ENCODE results near the gene SERPINA10.

SERPINA10 gene

GRCh38 chr14:94244182-94244581 lies 48.9 kb downstream of the SERPINA10 start:
- FAIRE-seq (no peak), DNase-seq (ENCODE audit: insufficient read length, low spot score) (no peak)

GRCh38 chr14:94239406-94239805 lies 53.7 kb downstream of the SERPINA10 start:
- no peak for FAIRE-seq
- DNase-seq (ENCODE audit: insufficient read length, low spot score): no peak
- TF ChIP-seq TAF1 (IDR thresholded peaks at IDR 0.05; ENCODE audit: low read depth, low read length) (no peak), POLR2A (IDR thresholded peaks at IDR 0.05; ENCODE audit: low read depth, low read length) (no peak)

More at GRCh38 chr14:94244182-94244581, 48.9 kb downstream of the SERPINA10 start:
- TF ChIP-seq SPI1 (IDR thresholded peaks at IDR 0.05; ENCODE audit: low read depth, low read length) (no peak), POU2F2 (IDR thresholded peaks at IDR 0.05; ENCODE audit: low read depth, low read length) (no peak), TAF1 (IDR thresholded peaks at IDR 0.05; ENCODE audit: low read depth, low read length) (no peak)

GRCh38 chr14:94237983-94238382 lies 55.1 kb downstream of the SERPINA10 start:
- no peak for FAIRE-seq

GRCh38 chr14:94237046-94237445 lies 56.0 kb downstream of the SERPINA10 start:
- FAIRE-seq: no peak
- DNase-seq (ENCODE audit: insufficient read length, low spot score): no peak
- no peak for TF ChIP-seq SPI1 (IDR thresholded peaks at IDR 0.05; ENCODE audit: low read depth, low read length)
- TF ChIP-seq TAF1 (IDR thresholded peaks at IDR 0.05; ENCODE audit: low read depth, low read length): no peak
- no peak for TF ChIP-seq PAX5 (IDR thresholded peaks at IDR 0.05; ENCODE audit: insufficient read depth, low read length, severe bottlenecking)

More at GRCh38 chr14:94237983-94238382, 55.1 kb downstream of the SERPINA10 start:
- no peak for DNase-seq (ENCODE audit: insufficient read length, low spot score)
- TF ChIP-seq PAX5 (IDR thresholded peaks at IDR 0.05; ENCODE audit: insufficient read depth, low read length, severe bottlenecking) (no peak), POU2F2 (IDR thresholded peaks at IDR 0.05; ENCODE audit: low read depth, low read length) (no peak), POLR2A (IDR thresholded peaks at IDR 0.05; ENCODE audit: low read depth, low read length) (no peak), POLR2AphosphoS5 (IDR thresholded peaks at IDR 0.05; ENCODE audit: low read depth, low read length) (no peak), SPI1 (IDR thresholded peaks at IDR 0.05; ENCODE audit: low read depth, low read length) (no peak), TAF1 (IDR thresholded peaks at IDR 0.05; ENCODE audit: low read depth, low read length) (no peak)

Measured in GM12891 (cell line).